Transverse colon (tissue), 4 donors: ENCODE data around the gene WNT11.

Source experiments
- CTCF ChIP-seq, 5 experiments: fragments of 200-600 bp in 3 of 5; fragments of 450-650 bp in 2 of 5; sonication (generic) in 3 of 5; IDR thresholded peaks; 1 replicate in 2 of 5; 2 replicates in 3 of 5; pipeline ENCODE4 v1.5.1; 2016 to 2017; ENCODE audit warnings: antibody characterized with exemption in 5 of 5, inconsistent platforms in 3 of 5, mild to moderate bottlenecking in 2 of 5, moderate library complexity in 1 of 5
- EP300 ChIP-seq: sonication (generic); formaldehyde crosslinking; IDR thresholded peaks from one replicate; pipeline ENCODE4 v1.6.1; 2017; ENCODE audit warnings: antibody characterized with exemption, low read depth
- POLR2A ChIP-seq: fragments of 450-650 bp; IDR thresholded peaks from one replicate; pipeline ENCODE4 v1.6.1; 2016; ENCODE audit warnings: antibody characterized with exemption, mild to moderate bottlenecking, moderate library complexity
- POLR2AphosphoS5 ChIP-seq, 3 donors: sonication (generic); formaldehyde crosslinking; IDR thresholded peaks; one replicate each; pipeline ENCODE4 v1.6.1; 2016; ENCODE audit warnings: antibody characterized with exemption in 3 of 3

- no peak for TF ChIP-seq CTCF (IDR thresholded peaks at IDR 0.05)
- no peak for TF ChIP-seq POLR2A
- no peak for TF ChIP-seq POLR2AphosphoS5 (IDR thresholded peaks at IDR 0.05)
- no peak for TF ChIP-seq EP300
Observed at GRCh38 chr11:76251576-76251975, 45.3 kb upstream of the WNT11 start.
